ENCODE measurements around the gene PIGW. TPM values are rescaled to one million over a fixed set of nuclear protein-coding genes. Genes with fewer than 3 reads are reported as not detected.
A peak's percentile ranks its signal among the peaks of the same experiment; 100 is the strongest.

Gene PIGW
- polyA plus RNA-seq, 6 donors from 2014 or later, result 9.3 to 35.0 (median 12.4) TPM

- ATAC-seq (ENCODE audit: low read depth in 2 of 2), result no peak
- H3K36me3 Mint-ChIP-seq, result peaks cover 0 to 7% of the 10 kb centered on the region in 2 donors
- no peaks in the 10 kb centered on the region for H3K27me3 Mint-ChIP-seq
- H3K4me3 Mint-ChIP-seq, result no peak overlapping the region
- H3K4me1 Mint-ChIP-seq, result no peaks in the 10 kb centered on the region
- H3K27ac Mint-ChIP-seq, result peak overlapping the region in 1 of 6 donors; percentile 21
- no peak for DNase-seq
- H3K9me3 Mint-ChIP-seq, result no peaks in the 10 kb centered on the region
Measured at GRCh38 chr17:36512641-36513040, 22.1 kb upstream of the PIGW start.

GRCh38 chr17:36514856-36515255 is 19.9 kb upstream of the PIGW start:
- Mint-ChIP-seq H3K4me3 (no peak overlapping the region), H3K27ac (no peak overlapping the region), H3K9me3 (no peaks in the 10 kb centered on the region), H3K36me3 (peaks cover 0 to 7% of the 10 kb centered on the region in 2 donors), H3K27me3 (no peaks in the 10 kb centered on the region), H3K4me1 (peaks cover 5 to 7% (median 6%) of the 10 kb centered on the region in 3 donors)
- ATAC-seq (ENCODE audit: low read depth in 2 of 2) (no peak), DNase-seq (no peak)

DNA sequence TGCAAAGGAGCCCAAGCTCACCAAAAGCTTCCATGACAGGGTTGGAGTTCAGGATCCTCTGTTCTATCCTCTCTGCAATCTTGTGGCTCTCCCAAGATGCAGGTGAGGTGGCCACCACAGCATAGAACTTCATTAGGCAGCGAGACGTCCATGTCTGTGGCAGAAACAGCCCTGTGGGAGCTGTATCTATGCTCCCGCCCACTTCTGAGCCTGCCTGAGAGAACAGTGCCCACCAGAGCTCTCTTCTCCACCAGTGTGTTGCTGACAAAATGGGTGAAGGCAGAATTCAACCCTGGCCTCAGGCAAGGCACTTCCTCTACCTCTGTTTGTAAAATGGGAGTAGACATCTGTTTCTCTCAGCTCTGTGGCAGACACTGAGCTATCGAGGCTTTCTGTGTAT is 18.9 kb upstream of the PIGW start:
- Mint-ChIP-seq H3K27ac (no peak overlapping the region), H3K9me3 (no peaks in the 10 kb centered on the region), H3K4me3 (no peak overlapping the region), H3K27me3 (no peaks in the 10 kb centered on the region), H3K36me3 (peaks cover 8 to 10% of the 10 kb centered on the region in 2 donors), H3K4me1 (peaks cover 5 to 9% (median 7%) of the 10 kb centered on the region in 3 donors)
- ATAC-seq (ENCODE audit: low read depth in 2 of 2), result no peak
- DNase-seq, result no peak

DNA sequence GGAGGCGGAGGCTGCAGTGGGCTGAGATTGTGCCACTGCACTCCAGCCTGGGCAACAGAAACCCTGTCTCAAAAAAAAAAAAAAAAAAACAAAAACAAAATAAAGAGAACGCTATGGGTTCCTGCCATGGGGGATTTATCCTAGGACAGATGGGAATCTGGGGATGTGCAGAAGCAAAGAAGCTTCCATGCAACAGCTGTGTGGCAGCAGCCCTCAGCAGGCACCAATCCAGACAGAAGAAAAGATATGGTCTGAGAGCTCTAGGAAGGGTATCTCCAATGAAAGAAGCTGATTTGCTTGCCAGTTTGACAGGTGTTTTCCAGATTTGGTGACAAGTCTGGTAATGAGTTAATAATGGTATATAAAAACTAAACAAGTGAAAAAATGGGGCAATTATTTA is 11.7 kb upstream of the PIGW start:
- Mint-ChIP-seq H3K4me3 (no peak overlapping the region), H3K27ac (no peak overlapping the region), H3K4me1 (peaks cover 9 to 10% (median 9%) of the 10 kb centered on the region in 3 donors), H3K36me3 (peaks cover 11 to 30% of the 10 kb centered on the region in 2 donors), H3K9me3 (no peaks in the 10 kb centered on the region), H3K27me3 (no peaks in the 10 kb centered on the region)
- DNase-seq (no peak), ATAC-seq (ENCODE audit: low read depth in 2 of 2) (no peak)

GRCh38 chr17:36524428-36524876 is 10.3 kb upstream of the PIGW start:
- no peak overlapping the region for H3K4me3 Mint-ChIP-seq
- no peak for DNase-seq
- H3K9me3 Mint-ChIP-seq, result no peaks in the 10 kb centered on the region
- no peaks in the 10 kb centered on the region for H3K27me3 Mint-ChIP-seq
- H3K36me3 Mint-ChIP-seq, result peaks cover 11 to 30% of the 10 kb centered on the region in 2 donors
- H3K27ac Mint-ChIP-seq, result no peak overlapping the region
- no peak for ATAC-seq (ENCODE audit: low read depth in 2 of 2)
- peaks cover 3 to 12% (median 5%) of the 10 kb centered on the region in 3 donors for H3K4me1 Mint-ChIP-seq

DNA sequence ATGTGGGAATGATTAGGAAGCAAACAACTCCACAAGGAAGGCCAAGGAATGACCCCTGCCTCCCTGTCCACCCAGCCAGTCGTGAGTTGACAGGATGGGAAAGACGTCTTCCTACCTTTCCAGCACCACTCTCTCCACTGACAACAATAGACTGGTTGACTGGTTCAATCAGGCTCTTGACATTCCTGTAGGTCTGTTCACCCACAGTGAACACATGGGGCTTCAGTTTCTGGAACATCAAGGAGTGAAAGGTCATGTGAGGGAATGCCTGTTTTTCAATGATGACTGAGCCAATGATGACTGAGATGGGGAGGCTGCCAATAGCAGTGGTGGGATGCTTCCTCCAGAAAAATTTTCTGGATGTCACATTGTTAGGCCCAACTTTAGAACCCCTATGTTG is 9.7 kb upstream of the PIGW start:
- H3K4me1 Mint-ChIP-seq, result peaks cover 3 to 6% (median 4%) of the 10 kb centered on the region in 3 donors
- H3K36me3 Mint-ChIP-seq, result peaks cover 11 to 29% of the 10 kb centered on the region in 2 donors
- no peaks in the 10 kb centered on the region for H3K9me3 Mint-ChIP-seq
- H3K4me3 Mint-ChIP-seq, result no peak overlapping the region
- no peaks in the 10 kb centered on the region for H3K27me3 Mint-ChIP-seq
- DNase-seq, result no peak
- no peak overlapping the region for H3K27ac Mint-ChIP-seq
- no peak for ATAC-seq (ENCODE audit: low read depth in 2 of 2)

GRCh38 chr17:36525888-36526287 is 8.9 kb upstream of the PIGW start:
- peaks cover 4 to 22% of the 10 kb centered on the region in 2 donors for H3K36me3 Mint-ChIP-seq
- DNase-seq (no peak), ATAC-seq (ENCODE audit: low read depth in 2 of 2) (no peak)
- H3K4me1 Mint-ChIP-seq, result peaks cover 3 to 6% (median 4%) of the 10 kb centered on the region in 3 donors
- H3K9me3 Mint-ChIP-seq, result no peaks in the 10 kb centered on the region
- no peak overlapping the region for H3K4me3 Mint-ChIP-seq
- no peaks in the 10 kb centered on the region for H3K27me3 Mint-ChIP-seq
- H3K27ac Mint-ChIP-seq, result no peak overlapping the region

DNA sequence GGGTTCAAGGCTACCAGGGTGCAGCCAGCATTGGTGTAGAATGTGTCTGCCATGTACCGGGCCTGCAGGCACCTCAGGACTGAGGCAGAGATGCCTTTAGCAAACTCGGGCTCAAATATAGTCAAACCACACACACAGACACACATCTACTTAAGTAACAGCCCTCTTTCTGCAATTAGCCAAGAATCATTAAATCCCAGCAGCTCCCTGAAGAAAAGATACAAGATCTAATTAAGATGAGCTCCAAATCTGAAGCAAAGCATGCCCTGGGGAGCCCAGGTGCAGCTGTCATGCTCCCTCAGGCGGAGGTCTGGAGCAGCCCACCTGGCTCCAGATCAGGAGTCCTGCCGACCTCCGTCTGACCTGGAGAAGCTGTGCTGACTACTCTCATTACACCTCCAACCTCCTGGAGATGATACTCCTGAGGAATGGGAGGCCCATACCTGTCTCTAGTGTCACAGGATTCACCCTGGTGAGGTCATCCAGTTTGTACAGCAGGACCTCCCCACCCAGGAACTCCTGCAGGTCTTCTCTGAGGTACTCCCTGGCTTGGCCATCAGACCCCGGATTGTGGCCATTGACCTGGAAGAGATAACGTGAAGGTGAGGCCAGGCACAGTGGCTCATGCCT is 7.1 kb upstream of the PIGW start:
- H3K4me3 Mint-ChIP-seq, result no peak overlapping the region
- peaks cover 4 to 6% (median 5%) of the 10 kb centered on the region in 3 donors for H3K4me1 Mint-ChIP-seq
- DNase-seq, result no peak
- no peaks in the 10 kb centered on the region for H3K9me3 Mint-ChIP-seq
- no peak for ATAC-seq (ENCODE audit: low read depth in 2 of 2)
- H3K36me3 Mint-ChIP-seq, result peaks cover 8 to 27% of the 10 kb centered on the region in 2 donors
- peak overlapping the region in 1 of 6 donors; percentile 54 for H3K27ac Mint-ChIP-seq
- H3K27me3 Mint-ChIP-seq, result no peaks in the 10 kb centered on the region

DNA sequence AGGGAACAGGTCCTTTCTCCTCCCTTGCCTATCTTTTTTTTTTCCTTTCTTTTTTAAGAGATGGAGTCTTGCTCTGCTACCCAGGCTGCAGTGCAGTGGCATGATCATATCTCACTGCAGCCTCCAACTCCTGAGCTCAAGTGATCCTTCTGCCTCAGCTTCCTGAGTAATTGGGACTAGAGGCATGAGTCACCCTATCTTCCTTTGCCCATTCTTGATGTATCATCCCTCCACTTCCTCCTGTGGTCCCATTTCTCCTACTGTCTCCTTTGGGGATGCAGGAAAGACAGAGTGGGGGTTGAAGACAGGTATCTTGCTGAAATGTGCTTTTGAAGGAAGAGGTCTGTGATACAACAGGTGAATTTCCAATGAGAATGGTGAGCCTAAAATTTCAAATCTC is 5.7 kb upstream of the PIGW start:
- ATAC-seq (ENCODE audit: low read depth in 2 of 2) (no peak), DNase-seq (no peak)
- Mint-ChIP-seq H3K27me3 (no peaks in the 10 kb centered on the region), H3K4me1 (peaks cover 7 to 18% (median 16%) of the 10 kb centered on the region in 3 donors), H3K27ac (no peak overlapping the region), H3K9me3 (no peaks in the 10 kb centered on the region), H3K4me3 (no peak overlapping the region), H3K36me3 (peaks cover 8 to 28% of the 10 kb centered on the region in 2 donors)

GRCh38 chr17:36532435-36532975 is 2.3 kb upstream of the PIGW start:
- Mint-ChIP-seq H3K27me3 (no peaks in the 10 kb centered on the region), H3K4me3 (peak overlapping the region in 6 of 8 donors; percentile 9 to 100 (median 58)), H3K9me3 (no peaks in the 10 kb centered on the region), H3K27ac (peak overlapping the region in 2 of 6 donors; percentile 57 to 63), H3K36me3 (peaks cover 4 to 13% of the 10 kb centered on the region in 2 donors), H3K4me1 (peaks cover 12 to 33% (median 24%) of the 10 kb centered on the region in 3 donors)
- no peak for DNase-seq
- ATAC-seq (ENCODE audit: low read depth in 2 of 2), result no peak

GRCh38 chr17:36533935-36534839 is 600 bp upstream of the PIGW start:
- DNase-seq (peak; percentile 57), ATAC-seq (ENCODE audit: low read depth in 2 of 2) (peak; percentile 33 to 38)
- Mint-ChIP-seq H3K4me3 (peak overlapping the region; percentile 93 to 100 (median 98)), H3K36me3 (peaks cover 4 to 13% of the 10 kb centered on the region in 2 donors), H3K27ac (peak overlapping the region; percentile 97 to 100 (median 99)), H3K4me1 (peaks cover 12 to 29% (median 21%) of the 10 kb centered on the region in 3 donors), H3K27me3 (no peaks in the 10 kb centered on the region), H3K9me3 (no peaks in the 10 kb centered on the region)

DNA sequence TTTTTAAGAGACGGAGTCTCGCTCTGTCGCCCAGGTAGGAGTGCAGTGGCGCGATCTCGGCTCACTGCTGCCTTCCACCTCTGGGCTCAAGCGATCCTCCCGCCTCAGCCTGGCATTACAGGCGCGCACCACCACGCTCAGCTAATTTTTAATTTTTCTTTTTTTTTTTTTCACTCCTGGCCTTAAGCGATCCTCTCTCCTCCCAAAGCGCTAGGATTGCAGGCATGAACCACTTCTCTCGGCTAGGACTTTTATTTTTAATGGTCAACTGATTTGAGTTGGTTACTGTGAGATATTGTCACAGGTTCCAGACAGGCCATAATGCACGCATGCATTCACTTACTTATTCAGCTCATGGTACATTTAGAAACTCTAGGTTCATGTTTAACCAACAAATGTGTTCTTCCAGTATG is 888 bp downstream of the PIGW start:
- Mint-ChIP-seq H3K36me3 (peaks cover 8 to 13% of the 10 kb centered on the region in 2 donors), H3K27me3 (no peaks in the 10 kb centered on the region), H3K27ac (peak overlapping the region; percentile 97 to 100 (median 99)), H3K4me1 (peaks cover 17 to 29% (median 18%) of the 10 kb centered on the region in 3 donors), H3K4me3 (peak overlapping the region; percentile 93 to 100 (median 98)), H3K9me3 (no peaks in the 10 kb centered on the region)
- ATAC-seq (ENCODE audit: low read depth in 2 of 2), result no peak
- no peak for DNase-seq

- Mint-ChIP-seq H3K9me3 (no peaks in the 10 kb centered on the region), H3K27ac (no peak overlapping the region), H3K4me3 (peak overlapping the region in 1 of 8 donors; percentile 93), H3K27me3 (no peaks in the 10 kb centered on the region), H3K4me1 (peaks cover 10 to 18% (median 11%) of the 10 kb centered on the region in 3 donors), H3K36me3 (peaks cover 0 to 4% of the 10 kb centered on the region in 2 donors)
- DNase-seq (no peak), ATAC-seq (ENCODE audit: low read depth in 2 of 2) (no peak)
Measured at GRCh38 chr17:36540696-36541095, 5.9 kb downstream of the PIGW start.
